Activated T-helper 17 cell treated with anti-CD3 and anti-CD28 coated beads, Interleukin-2, amount 50 U/mL, for 72 hours (primary cell): ENCODE data around the gene NFE2. TPM values are rescaled to one million over a fixed set of nuclear protein-coding genes. Genes with fewer than 3 reads are reported as not detected.

Source experiments
- ATAC-seq: fragments of 150-1000 bp; cut with Tn5 transposase; replicated peaks from 2 replicates; pipeline ENCODE4 v1.10.0; 2021; ENCODE audit warnings: mild to moderate bottlenecking, moderate library complexity
- H3K27ac Mint-ChIP-seq: one replicate; pipeline ENCODE4 v1.8.0; 2022; ENCODE audit warnings: mixed read lengths
- H3K27me3 Mint-ChIP-seq: one replicate; pipeline ENCODE4 v1.8.0; 2022; ENCODE audit warnings: mixed read lengths
- H3K36me3 Mint-ChIP-seq: one replicate; pipeline ENCODE4 v1.8.0; 2022; ENCODE audit warnings: low read depth, mild to moderate bottlenecking, mixed read lengths
- H3K4me1 Mint-ChIP-seq: one replicate; pipeline ENCODE4 v1.8.0; 2022; ENCODE audit warnings: mixed read lengths
- H3K4me3 Mint-ChIP-seq: one replicate; pipeline ENCODE4 v1.8.0; 2022; ENCODE audit warnings: mild to moderate bottlenecking, mixed read lengths
- H3K9me3 Mint-ChIP-seq: one replicate; pipeline ENCODE4 v1.8.0; 2022; ENCODE audit warnings: mixed read lengths
- total RNA-seq, 2 donors: library from RNA; stranded (reverse); gene quantifications; one replicate each; pipeline ENCODE4 v1.2.3, GENCODE V29; 2022

Gene NFE2
- total RNA-seq, 2 donors from 2014 or later = not detected

DNA sequence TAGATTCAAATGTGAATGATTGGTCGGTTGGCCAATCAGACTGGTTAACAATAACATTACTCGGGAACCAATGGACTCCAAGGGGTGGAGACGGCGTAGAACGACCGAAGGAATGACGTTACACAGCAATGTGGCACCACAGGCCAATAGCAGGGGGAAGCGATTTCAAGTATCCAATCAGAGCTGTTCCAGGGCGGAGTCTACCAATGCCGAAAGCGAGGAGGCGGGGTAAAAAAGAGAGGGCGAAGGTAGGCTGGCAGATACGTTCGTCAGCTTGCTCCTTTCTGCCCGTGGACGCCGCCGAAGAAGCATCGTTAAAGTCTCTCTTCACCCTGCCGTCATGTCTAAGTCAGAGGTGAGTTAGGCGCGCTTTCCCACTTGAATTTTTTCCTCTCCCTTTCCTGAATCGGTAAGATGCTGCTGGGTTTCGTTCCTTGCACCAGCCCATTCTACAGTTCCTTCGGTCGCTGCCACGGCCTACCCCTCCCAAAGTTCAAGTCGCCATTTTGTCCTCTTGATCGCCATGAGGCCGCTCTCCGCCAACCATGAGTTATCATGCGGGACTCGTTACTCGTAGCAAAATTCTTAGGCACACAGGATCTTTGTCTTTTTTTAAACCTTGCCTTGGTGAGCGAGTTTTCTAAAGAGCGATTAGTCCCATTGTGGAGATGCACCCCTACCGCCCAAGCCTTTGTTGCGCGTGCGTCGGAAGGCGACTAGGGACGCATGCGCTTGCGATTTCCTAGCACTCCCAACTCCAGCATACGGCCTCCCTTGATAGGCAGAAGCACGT lies 20.2 kb downstream of the NFE2 start, which contains the start of gene HNRNPA1:
Gene HNRNPA1 (plus strand): TSS at position 259 of the 793 bp plus-strand sequence. CDS start 82 bp downstream, at position 341.
- no peak within 1 kb of the TSS for H3K4me3 Mint-ChIP-seq
- H3K4me1 Mint-ChIP-seq = peaks cover 29% of the 10 kb centered on the region
- no peak within 1 kb of the TSS for H3K27ac Mint-ChIP-seq
- peak; percentile 88 for ATAC-seq
- H3K36me3 Mint-ChIP-seq = peaks cover 13% of the 10 kb centered on the region
- no peaks in the 10 kb centered on the region for H3K9me3 Mint-ChIP-seq
- H3K27me3 Mint-ChIP-seq = no peaks in the 10 kb centered on the region

DNA sequence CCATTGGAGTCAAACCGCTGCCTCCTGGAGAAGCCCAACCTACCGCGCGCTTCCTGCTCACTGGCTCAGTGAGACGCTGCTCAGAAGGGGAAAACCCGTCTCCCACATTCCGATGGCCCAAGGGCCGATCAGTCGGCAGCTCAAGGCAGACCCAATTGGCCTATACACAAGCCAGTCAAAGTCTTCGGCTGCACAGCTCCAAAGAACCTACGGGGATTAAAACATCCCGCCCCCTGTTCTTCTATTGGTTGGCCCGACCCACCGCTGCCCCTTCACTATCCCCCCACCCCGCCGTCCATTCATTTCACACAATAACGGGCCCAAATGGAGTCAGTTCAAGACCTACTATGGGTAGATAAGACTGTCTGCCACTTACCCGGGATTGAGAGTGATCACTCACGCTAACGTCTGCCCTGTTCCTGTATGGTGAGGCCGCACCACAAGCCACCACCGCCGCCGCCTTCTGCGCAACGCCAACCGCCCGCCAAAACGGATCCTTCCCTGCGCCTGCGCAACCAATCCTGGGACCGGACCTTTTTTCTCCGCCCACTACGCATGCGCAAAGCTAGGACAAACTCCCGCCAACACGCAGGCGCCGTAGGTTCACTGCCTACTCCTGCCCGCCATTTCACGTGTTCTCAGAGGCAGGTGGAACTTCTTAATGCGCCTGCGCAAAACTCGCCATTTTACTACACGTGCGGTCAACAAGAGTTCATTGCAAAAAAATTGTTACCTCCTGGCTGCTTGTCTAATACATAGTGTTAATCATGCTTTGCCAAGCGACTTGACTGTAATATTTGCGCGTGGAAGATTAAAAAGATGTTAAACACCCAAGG lies 21.0 kb downstream of the NFE2 start, which contains the start of gene CBX5:
Gene CBX5 (minus strand): TSS at position 491 of the 836 bp plus-strand sequence. CDS start 22,472 bp downstream, outside the sequence.
- Mint-ChIP-seq H3K27me3 (no peaks in the 10 kb centered on the region), H3K36me3 (peaks cover 21% of the 10 kb centered on the region), H3K27ac (no peak within 1 kb of the TSS), H3K4me3 (no peak within 1 kb of the TSS), H3K4me1 (peaks cover 31% of the 10 kb centered on the region), H3K9me3 (no peaks in the 10 kb centered on the region)
- peak; percentile 78 for ATAC-seq

DNA sequence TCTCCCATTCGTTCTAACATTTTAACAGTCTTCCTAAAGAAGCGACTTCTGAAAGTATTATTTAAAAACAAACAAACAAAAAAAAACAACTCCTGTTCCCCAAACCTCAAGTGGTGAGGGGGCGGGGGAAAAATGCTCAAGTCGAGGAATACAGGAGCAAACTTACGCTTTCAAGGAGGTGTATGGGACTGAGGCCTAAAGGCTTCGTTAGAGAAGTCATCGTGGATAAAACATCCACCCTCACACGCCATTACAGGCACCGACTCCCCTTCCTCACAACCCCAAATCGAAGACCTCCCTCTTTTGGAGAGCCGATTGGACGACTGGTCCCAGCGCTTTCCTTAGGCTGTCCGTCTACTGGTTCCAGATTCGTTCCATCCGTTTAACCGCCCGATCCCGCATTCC lies 21.6 kb downstream of the NFE2 start:
- Mint-ChIP-seq H3K9me3 (no peaks in the 10 kb centered on the region), H3K36me3 (peaks cover 28% of the 10 kb centered on the region), H3K27me3 (no peaks in the 10 kb centered on the region), H3K27ac (no peak overlapping the region), H3K4me1 (peaks cover 33% of the 10 kb centered on the region), H3K4me3 (no peak overlapping the region)
- no peak for ATAC-seq

DNA sequence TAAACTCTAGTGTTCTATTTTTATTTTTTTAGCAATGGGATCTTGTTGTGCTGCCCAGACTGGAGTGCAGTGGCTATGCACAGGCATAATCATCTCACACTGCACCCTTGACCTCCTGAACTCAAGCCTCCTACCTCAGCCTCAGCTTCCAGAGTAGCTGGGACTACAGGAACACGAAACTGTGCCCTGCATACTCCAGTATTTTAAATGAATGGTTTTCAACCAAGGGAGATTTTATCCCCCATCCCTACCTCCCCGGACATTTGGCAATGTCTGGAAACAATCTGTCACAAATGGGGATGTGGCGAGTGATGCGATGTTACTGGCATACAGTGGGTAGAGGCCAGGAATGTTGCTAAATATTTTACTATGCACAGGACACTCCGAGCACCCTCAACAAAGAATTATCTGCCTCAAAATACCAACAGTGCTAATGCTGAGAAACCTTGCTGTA lies 23.0 kb downstream of the NFE2 start:
- Mint-ChIP-seq H3K36me3 (peaks cover 41% of the 10 kb centered on the region), H3K9me3 (no peaks in the 10 kb centered on the region), H3K4me1 (peaks cover 34% of the 10 kb centered on the region), H3K27ac (no peak overlapping the region), H3K4me3 (no peak overlapping the region), H3K27me3 (no peaks in the 10 kb centered on the region)
- ATAC-seq = no peak

DNA sequence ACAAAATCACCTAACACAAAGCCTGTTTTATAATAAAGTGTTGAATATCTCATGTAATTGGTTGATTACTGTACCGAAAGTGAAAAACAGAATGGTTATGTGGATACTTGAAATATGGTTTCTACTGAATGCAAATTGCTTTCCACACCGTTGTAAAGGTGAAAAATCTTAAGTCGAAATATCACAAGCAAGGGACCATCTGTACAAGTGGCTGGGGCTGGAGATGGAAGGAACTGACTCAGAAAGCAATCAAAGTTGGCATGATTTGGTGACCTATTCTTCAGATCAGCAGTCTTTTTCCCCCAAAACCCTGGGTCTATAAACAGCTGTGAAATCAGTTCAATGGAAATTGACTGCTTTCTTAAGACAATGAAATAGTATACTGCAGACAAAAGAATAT lies 24.4 kb downstream of the NFE2 start:
- no peak overlapping the region for H3K4me3 Mint-ChIP-seq
- H3K4me1 Mint-ChIP-seq = peaks cover 41% of the 10 kb centered on the region
- peaks cover 56% of the 10 kb centered on the region for H3K36me3 Mint-ChIP-seq
- H3K27ac Mint-ChIP-seq = peak overlapping the region; percentile 42
- no peaks in the 10 kb centered on the region for H3K27me3 Mint-ChIP-seq
- H3K9me3 Mint-ChIP-seq = no peaks in the 10 kb centered on the region
- no peak for ATAC-seq

DNA sequence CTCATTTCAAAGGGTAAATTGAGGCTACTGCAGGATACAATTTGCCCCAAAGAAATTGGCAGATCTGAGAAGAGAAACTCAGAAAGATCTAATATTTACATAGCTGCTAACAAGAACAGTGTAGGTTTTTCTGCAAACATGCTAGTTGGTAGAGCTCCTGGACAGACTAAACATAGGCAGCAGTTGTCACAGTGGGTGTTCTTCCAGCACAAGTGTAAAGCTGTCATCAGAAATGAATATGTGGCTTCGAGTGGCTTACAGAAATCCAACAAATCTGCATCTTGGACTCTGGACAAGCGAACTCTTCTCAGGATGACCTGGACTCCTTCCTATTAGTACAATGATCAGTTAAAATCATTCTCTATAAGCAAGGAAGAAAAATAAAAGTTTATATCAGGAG lies 26.8 kb downstream of the NFE2 start:
- Mint-ChIP-seq H3K4me1 (peaks cover 49% of the 10 kb centered on the region), H3K27ac (no peak overlapping the region), H3K36me3 (peaks cover 59% of the 10 kb centered on the region), H3K9me3 (no peaks in the 10 kb centered on the region), H3K4me3 (no peak overlapping the region), H3K27me3 (no peaks in the 10 kb centered on the region)
- ATAC-seq = no peak

DNA sequence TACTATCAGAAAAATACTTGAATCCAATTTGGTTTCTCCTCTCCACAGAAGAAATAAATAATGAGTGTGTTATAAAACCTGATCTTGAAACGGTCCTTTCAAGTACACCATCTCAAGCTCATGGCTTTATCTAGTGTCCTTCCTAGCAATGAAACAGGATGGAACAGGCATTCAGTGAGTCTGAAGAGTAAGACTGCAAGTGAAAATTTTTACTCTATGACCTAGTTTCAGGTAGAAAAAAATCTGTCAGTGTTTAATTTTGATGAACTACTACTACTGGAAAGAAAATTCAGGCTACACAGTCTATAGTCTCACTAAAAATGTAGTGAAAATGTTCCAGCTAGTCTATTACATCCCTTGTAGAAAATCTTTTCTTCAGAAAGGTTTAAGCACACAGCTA lies 28.6 kb downstream of the NFE2 start:
- H3K36me3 Mint-ChIP-seq = peaks cover 59% of the 10 kb centered on the region
- H3K27me3 Mint-ChIP-seq = no peaks in the 10 kb centered on the region
- peak overlapping the region; percentile 76 for H3K27ac Mint-ChIP-seq
- ATAC-seq = peak; percentile 88
- H3K4me1 Mint-ChIP-seq = peaks cover 44% of the 10 kb centered on the region
- peak overlapping the region; percentile 67 for H3K4me3 Mint-ChIP-seq
- no peaks in the 10 kb centered on the region for H3K9me3 Mint-ChIP-seq

DNA sequence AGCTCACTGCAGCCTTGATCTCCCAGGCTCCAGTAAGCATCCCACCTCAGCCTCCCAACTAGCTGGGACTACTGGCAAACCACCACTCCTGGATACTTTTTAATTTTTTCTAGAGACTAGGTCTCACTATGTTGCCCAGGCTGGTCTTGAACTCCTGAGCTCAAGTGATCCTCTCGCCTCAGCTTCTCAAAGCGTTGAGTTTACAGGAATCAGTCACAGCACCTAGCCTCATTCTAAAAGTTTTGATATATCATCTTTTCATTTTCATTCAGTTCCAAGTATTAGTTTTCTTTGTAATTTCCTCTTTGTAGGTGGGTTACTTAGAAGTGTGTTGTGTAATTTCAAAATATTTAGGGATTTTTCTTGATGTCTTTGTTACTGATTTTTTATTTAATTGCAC lies 30.5 kb downstream of the NFE2 start:
- Mint-ChIP-seq H3K27ac (peak overlapping the region; percentile 76), H3K9me3 (no peaks in the 10 kb centered on the region), H3K4me1 (peaks cover 38% of the 10 kb centered on the region), H3K36me3 (peaks cover 43% of the 10 kb centered on the region), H3K27me3 (no peaks in the 10 kb centered on the region), H3K4me3 (peak overlapping the region; percentile 67)
- peak; percentile 58 for ATAC-seq

DNA sequence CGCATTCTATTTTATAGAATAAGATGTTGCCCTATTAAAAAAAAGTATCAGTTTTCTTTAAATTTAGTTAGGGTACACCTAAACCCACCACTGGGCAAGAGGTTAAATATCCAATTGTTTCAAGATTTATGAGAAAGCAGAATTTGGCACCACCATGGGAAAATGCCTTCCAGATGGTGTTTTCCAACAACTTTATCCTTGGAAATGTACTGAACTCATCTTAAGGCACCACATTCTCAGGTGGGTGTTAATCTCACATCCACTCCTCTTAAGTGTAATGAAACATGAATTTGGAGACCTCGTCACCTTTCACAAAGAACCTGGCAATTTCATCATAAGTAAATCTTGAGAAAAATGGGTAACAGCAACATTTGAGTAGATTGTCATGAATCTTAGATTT lies 34.0 kb downstream of the NFE2 start:
- H3K27me3 Mint-ChIP-seq = no peaks in the 10 kb centered on the region
- H3K4me3 Mint-ChIP-seq = no peak overlapping the region
- no peak for ATAC-seq
- H3K27ac Mint-ChIP-seq = no peak overlapping the region
- peaks cover 8% of the 10 kb centered on the region for H3K36me3 Mint-ChIP-seq
- H3K9me3 Mint-ChIP-seq = no peaks in the 10 kb centered on the region
- H3K4me1 Mint-ChIP-seq = peaks cover 18% of the 10 kb centered on the region

DNA sequence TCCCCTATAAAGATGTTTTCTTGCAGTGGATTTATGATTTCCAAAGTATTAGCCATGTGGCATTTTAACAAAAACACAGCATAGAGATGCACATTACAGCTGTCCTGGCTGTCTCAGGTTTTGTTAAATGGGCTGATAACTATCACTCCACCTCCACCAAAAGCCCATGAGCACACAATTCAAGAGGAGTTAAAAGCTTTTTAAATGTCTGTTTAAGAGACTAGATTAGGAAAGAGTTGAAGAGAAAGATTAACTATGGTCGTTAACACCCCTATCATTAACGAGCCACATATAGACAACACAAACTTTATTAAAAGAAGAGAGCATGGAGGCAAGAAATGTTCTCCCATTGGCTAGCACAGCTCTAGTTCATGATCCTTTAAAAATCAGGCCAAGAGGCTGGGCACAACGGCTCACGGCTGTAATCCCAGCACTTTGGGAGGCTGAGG lies 35.4 kb downstream of the NFE2 start:
- no peaks in the 10 kb centered on the region for H3K9me3 Mint-ChIP-seq
- no peak for ATAC-seq
- no peaks in the 10 kb centered on the region for H3K36me3 Mint-ChIP-seq
- H3K4me1 Mint-ChIP-seq = peaks cover 12% of the 10 kb centered on the region
- H3K4me3 Mint-ChIP-seq = no peak overlapping the region
- no peaks in the 10 kb centered on the region for H3K27me3 Mint-ChIP-seq
- no peak overlapping the region for H3K27ac Mint-ChIP-seq

DNA sequence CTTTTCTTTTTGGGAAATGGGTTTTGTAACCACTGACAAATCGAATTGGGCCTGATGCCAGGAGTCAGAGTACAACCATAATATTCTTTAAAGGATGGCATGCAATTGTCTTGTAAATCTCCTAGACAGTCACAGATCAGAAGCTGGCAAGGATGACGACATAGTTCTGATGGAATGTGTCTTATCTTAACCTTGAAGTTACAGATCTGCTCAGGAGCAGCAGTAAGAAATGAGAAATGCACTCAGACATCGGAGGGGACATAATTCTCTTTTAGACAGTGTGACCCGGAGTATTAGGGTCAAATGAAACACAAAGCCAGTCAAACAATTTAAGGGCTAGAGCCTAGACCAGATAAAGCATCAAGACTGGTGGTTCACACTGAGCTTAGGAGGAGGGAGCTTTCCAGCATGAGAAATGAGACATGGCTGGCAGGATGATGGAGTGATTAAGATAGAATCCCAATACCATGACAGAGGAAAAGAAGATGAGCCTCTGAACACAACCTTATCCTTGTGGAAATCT lies 38.4 kb downstream of the NFE2 start:
- no peaks in the 10 kb centered on the region for H3K9me3 Mint-ChIP-seq
- H3K27ac Mint-ChIP-seq = no peak overlapping the region
- peaks cover 6% of the 10 kb centered on the region for H3K4me1 Mint-ChIP-seq
- H3K4me3 Mint-ChIP-seq = no peak overlapping the region
- H3K27me3 Mint-ChIP-seq = no peaks in the 10 kb centered on the region
- peaks cover 7% of the 10 kb centered on the region for H3K36me3 Mint-ChIP-seq
- ATAC-seq = no peak

DNA sequence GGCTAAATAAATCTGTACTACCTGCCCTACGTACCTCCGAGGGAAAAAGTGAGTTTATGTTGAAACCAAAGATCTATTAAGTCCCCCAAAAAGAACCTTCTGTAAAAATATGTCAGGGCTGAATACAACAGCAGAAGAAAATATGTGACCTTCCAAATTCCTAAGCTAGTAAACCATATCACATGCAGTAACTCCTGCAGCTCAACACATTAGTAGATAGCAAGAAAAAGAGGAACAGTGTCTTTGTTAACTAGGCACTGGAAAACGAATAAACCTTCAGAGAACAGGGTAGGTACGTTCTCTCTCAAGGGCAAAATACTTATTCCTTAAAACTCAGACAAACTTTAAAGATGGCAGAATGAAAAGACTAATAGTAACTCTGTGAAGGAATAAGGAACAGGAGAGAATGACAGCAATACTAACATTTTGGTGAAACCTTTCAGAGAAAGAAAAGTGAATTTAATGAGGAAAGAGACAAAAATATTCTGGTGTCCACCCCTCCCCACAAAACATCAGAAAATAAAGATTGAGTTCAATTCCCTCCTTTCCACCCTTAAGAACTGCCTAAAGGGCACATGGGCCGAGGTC lies 38.9 kb downstream of the NFE2 start:
- Mint-ChIP-seq H3K4me3 (no peak overlapping the region), H3K36me3 (peaks cover 12% of the 10 kb centered on the region), H3K9me3 (no peaks in the 10 kb centered on the region), H3K4me1 (peaks cover 6% of the 10 kb centered on the region), H3K27me3 (no peaks in the 10 kb centered on the region), H3K27ac (no peak overlapping the region)
- ATAC-seq = no peak

DNA sequence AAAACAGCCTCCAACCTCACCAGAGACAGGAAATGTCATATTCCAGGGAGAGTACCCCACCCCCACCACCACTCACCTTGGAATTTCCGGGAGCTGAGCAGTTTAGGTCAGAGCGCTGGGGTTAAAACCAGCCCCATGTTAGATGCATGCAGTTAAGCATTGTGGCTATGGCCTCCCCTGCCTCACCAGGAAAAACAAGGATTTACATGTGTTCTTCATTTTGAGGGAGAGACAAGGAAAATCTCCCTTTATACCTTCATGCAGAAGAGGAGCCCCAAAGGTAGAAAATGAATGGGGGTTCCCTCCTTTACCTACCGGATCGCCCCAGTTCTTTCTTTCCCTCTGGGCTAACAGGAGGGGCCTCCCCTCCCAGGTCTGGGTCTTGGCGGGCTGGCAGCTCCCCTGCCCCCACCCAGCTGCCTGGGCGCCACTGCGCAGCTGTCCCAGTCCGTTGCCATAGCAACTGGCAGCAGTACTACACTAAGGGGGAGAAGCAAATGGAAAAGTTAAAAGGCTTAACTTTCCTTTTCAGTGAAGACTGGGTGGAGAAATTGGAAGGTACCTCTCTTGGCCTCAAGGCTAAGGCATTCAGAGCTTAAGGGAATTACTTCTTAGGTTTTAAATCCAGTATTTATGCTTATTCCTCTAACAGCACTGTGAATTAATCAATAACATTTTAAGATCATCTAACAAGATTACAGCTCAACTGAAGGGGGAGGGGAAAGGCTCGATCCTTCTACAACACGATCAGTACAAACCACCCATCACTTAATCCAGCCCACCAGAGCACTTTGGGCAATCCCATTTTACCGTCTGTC lies 41.4 kb downstream of the NFE2 start:
- H3K36me3 Mint-ChIP-seq = peaks cover 35% of the 10 kb centered on the region
- no peaks in the 10 kb centered on the region for H3K4me1 Mint-ChIP-seq
- peak overlapping the region; percentile 51 for H3K4me3 Mint-ChIP-seq
- no peaks in the 10 kb centered on the region for H3K9me3 Mint-ChIP-seq
- peak; percentile 47 for ATAC-seq
- peak overlapping the region; percentile 62 for H3K27ac Mint-ChIP-seq
- no peaks in the 10 kb centered on the region for H3K27me3 Mint-ChIP-seq
